H1 (cell line): ENCODE results near the gene LRCH3. TPM values are rescaled to one million over a fixed set of nuclear protein-coding genes. Genes with fewer than 3 reads are reported as not detected.
A peak's percentile ranks its signal among the peaks of the same experiment; 100 is the strongest.

ENCODE experiments used
- CTCF ChIA-PET: fragments of 300-600 bp; sonication (Branson Sonifier 250); formaldehyde crosslinking; loops from one replicate; lab custom pipeline; 2021; ENCODE audit not compliant: partially characterized antibody; lab: Charles Lee
- POLR2A ChIA-PET: fragments of 300-600 bp; sonication (Branson Sonifier 250); formaldehyde crosslinking; loops from one replicate; lab custom pipeline; 2021; ENCODE audit warnings: inconsistent platforms; ENCODE audit not compliant: partially characterized antibody; lab: Charles Lee
- DNase-seq, 2 experiments: peaks; one replicate each; pipeline versions ENCODE4 v3.0.0 to v3.0.0-alpha.2; 2010 to 2022; ENCODE audit warnings: low spot score in 2 of 2, low read depth in 1 of 2, mixed read lengths in 1 of 2
- FAIRE-seq: peaks from 2 replicates; lab custom pipeline; 2011; peaks lifted over from hg19 to GRCh38; lab: Jason Lieb, UNC
- H2AFZ ChIP-seq: 2 replicates; pipeline ENCODE4 v1.8.1; 2012; ENCODE audit warnings: low read length, inconsistent platforms
- H2AK5ac ChIP-seq: 2 replicates; pipeline ENCODE4 v1.6.1; 2013; ENCODE audit warnings: low read depth, low read length
- H2BK120ac ChIP-seq: replicated peaks from 2 replicates; pipeline ENCODE3; 2013; ENCODE audit warnings: low read depth, low read length, inconsistent platforms
- H2BK12ac ChIP-seq: 2 replicates; pipeline ENCODE4 v1.6.1; 2013; ENCODE audit warnings: low read depth, low read length
- H2BK15ac ChIP-seq: 2 replicates; pipeline ENCODE4 v1.6.1; 2013; ENCODE audit warnings: low read length
- H2BK20ac ChIP-seq: 2 replicates; pipeline ENCODE4 v1.6.1; 2013; ENCODE audit warnings: low read length
- H2BK5ac ChIP-seq: 2 replicates; pipeline ENCODE4 v1.6.1; 2013; ENCODE audit warnings: low read depth, low read length
- H3K14ac ChIP-seq: 2 replicates; pipeline ENCODE4 v1.6.1; 2013; ENCODE audit warnings: inconsistent platforms; ENCODE audit not compliant: insufficient read length
- H3K18ac ChIP-seq: 2 replicates; pipeline ENCODE4 v1.6.1; 2013; ENCODE audit warnings: low read length; ENCODE audit errors: extremely low read depth
- H3K23ac ChIP-seq: 2 replicates; pipeline ENCODE4 v1.6.1; 2013; ENCODE audit warnings: inconsistent platforms; ENCODE audit not compliant: insufficient read length
- H3K23me2 ChIP-seq: 2 replicates; pipeline ENCODE4 v1.6.1; 2013; ENCODE audit warnings: low read depth, low read length
- H3K27ac ChIP-seq: 2 replicates; pipeline ENCODE4 v1.6.1; 2011; ENCODE audit warnings: low read depth, low read length, inconsistent platforms
- H3K27me3 ChIP-seq, 4 experiments: replicated peaks in 1 of 4; 1 replicate in 1 of 4; 2 replicates in 3 of 4; pipeline versions ENCODE4 v1.6.1 to v1.8.1; 2011 to 2013; ENCODE audit warnings: low read length in 3 of 4, mild to moderate bottlenecking in 3 of 4, inconsistent platforms in 2 of 4, mixed read lengths in 2 of 4, moderate library complexity in 1 of 4; ENCODE audit not compliant: control insufficient read depth in 3 of 4, insufficient read depth in 3 of 4; ENCODE audit errors: extremely low read depth in 1 of 4
- H3K36me3 ChIP-seq, 4 experiments: 2 replicates each; pipeline versions ENCODE4 v1.6.1 to v1.8.1; 2011 to 2013; ENCODE audit warnings: mild to moderate bottlenecking in 4 of 4, low read length in 3 of 4, moderate library complexity in 2 of 4, control low read depth in 1 of 4, inconsistent platforms in 1 of 4; ENCODE audit not compliant: insufficient read depth in 4 of 4, control insufficient read depth in 2 of 4
- H3K4ac ChIP-seq: replicated peaks from 2 replicates; pipeline ENCODE3; 2013; ENCODE audit warnings: low read length, low read depth, mixed read lengths, inconsistent platforms; ENCODE audit not compliant: insufficient read length
- H3K4me1 ChIP-seq, 4 experiments: replicated peaks in 1 of 4; 1 replicate in 1 of 4; 2 replicates in 3 of 4; pipeline versions ENCODE4 v1.6.1 to v1.8.1; 2011 to 2013; ENCODE audit warnings: low read length in 3 of 4, inconsistent platforms in 2 of 4, mixed read lengths in 1 of 4; ENCODE audit not compliant: insufficient read depth in 4 of 4, control insufficient read depth in 3 of 4
- H3K4me2 ChIP-seq, 2 experiments: 2 replicates each; pipeline versions ENCODE4 v1.6.1 to v1.8.1; 2011 to 2013; ENCODE audit warnings: low read depth in 2 of 2, low read length in 2 of 2, control low read depth in 1 of 2, inconsistent platforms in 1 of 2, mild to moderate bottlenecking in 1 of 2; ENCODE audit not compliant: insufficient read depth in 1 of 2
- H3K4me3 ChIP-seq, 4 experiments: fragments of 200-600, 300-600 bp in 1 of 4; sonication (generic), shearing (Covaris generic), sonication (Bioruptor Twin) in 1 of 4; 2 replicates each; pipeline versions ENCODE4 v1.5.1 to v1.8.1; 2011 to 2016; ENCODE audit warnings: low read length in 4 of 4, low read depth in 3 of 4, control low read depth in 2 of 4, inconsistent platforms in 2 of 4, mild to moderate bottlenecking in 2 of 4, mixed read lengths in 1 of 4, moderate library complexity in 1 of 4; ENCODE audit not compliant: insufficient read depth in 2 of 4; ENCODE audit errors: extremely low read depth in 1 of 4
- H3K56ac ChIP-seq: replicated peaks from 2 replicates; pipeline ENCODE3; 2013; ENCODE audit warnings: low read depth, mild to moderate bottlenecking, mixed read lengths, low read length, inconsistent platforms; ENCODE audit not compliant: insufficient read length
- H3K79me1 ChIP-seq: 2 replicates; pipeline ENCODE4 v1.6.1; 2013; ENCODE audit warnings: low read depth, low read length, control low read depth
- H3K79me2 ChIP-seq, 2 experiments: 2 replicates each; pipeline versions ENCODE4 v1.6.1 to v1.8.1; 2012 to 2013; ENCODE audit warnings: low read length in 2 of 2, mild to moderate bottlenecking in 2 of 2, inconsistent platforms in 1 of 2; ENCODE audit not compliant: insufficient read depth in 2 of 2, control insufficient read depth in 1 of 2
- H3K9ac ChIP-seq, 4 experiments: replicated peaks in 1 of 4; 1 replicate in 1 of 4; 2 replicates in 3 of 4; pipeline versions ENCODE4 v1.6.1 to v1.8.1; 2011 to 2013; ENCODE audit warnings: low read depth in 3 of 4, low read length in 3 of 4, control low read depth in 2 of 4, mild to moderate bottlenecking in 2 of 4, moderate library complexity in 2 of 4, inconsistent platforms in 1 of 4; ENCODE audit errors: extremely low read depth in 1 of 4
- H3K9me3 ChIP-seq, 2 experiments: 2 replicates each; pipeline versions ENCODE4 v1.6.1 to v1.8.1; 2012 to 2013; ENCODE audit warnings: mild to moderate bottlenecking in 2 of 2, moderate library complexity in 2 of 2, control low read depth in 1 of 2, inconsistent platforms in 1 of 2, low read depth in 1 of 2, low read length in 1 of 2, mixed read lengths in 1 of 2; ENCODE audit not compliant: insufficient read depth in 2 of 2
- H4K20me1 ChIP-seq, 2 experiments: replicated peaks in 1 of 2; 2 replicates each; pipeline versions ENCODE3 to v1.8.1; 2011 to 2013; ENCODE audit warnings: inconsistent platforms in 2 of 2, low read length in 2 of 2, mild to moderate bottlenecking in 1 of 2; ENCODE audit not compliant: insufficient read depth in 2 of 2, control insufficient read depth in 1 of 2
- H4K5ac ChIP-seq: 2 replicates; pipeline ENCODE4 v1.6.1; 2013; ENCODE audit warnings: low read length, low read depth, mixed read lengths, inconsistent platforms; ENCODE audit not compliant: insufficient read length
- H4K8ac ChIP-seq: 2 replicates; pipeline ENCODE4 v1.8.0; 2013; ENCODE audit warnings: mild to moderate bottlenecking, moderate library complexity, low read length, inconsistent platforms; ENCODE audit not compliant: insufficient read depth; ENCODE audit errors: extremely low read depth
- H4K91ac ChIP-seq: replicated peaks from 2 replicates; pipeline ENCODE3; 2013; ENCODE audit warnings: low read length, mixed read lengths, inconsistent platforms; ENCODE audit not compliant: insufficient read length
- EP300 ChIP-seq, 2 experiments: IDR thresholded peaks; 1 replicate in 1 of 2; 2 replicates in 1 of 2; pipeline ENCODE4 v1.6.1; 2011 to 2012; ENCODE audit warnings: low read depth in 2 of 2, low read length in 2 of 2, mild to moderate bottlenecking in 2 of 2, borderline replicate concordance in 1 of 2, inconsistent platforms in 1 of 2, moderate library complexity in 1 of 2
- WGBS, 2 experiments: shearing (Covaris generic) in 1 of 2; methylation state at CpG; one replicate each; pipeline versions ENCODE4 v1.1.6 to v1.1.7; 2013 to 2015; ENCODE audit warnings: low lambda C conversion rate in 2 of 2, mixed read lengths in 2 of 2, inconsistent platforms in 1 of 2, low coverage in 1 of 2, missing lambda C conversion rate in 1 of 2; ENCODE audit not compliant: insufficient replicate concordance in 2 of 2, insufficient coverage in 1 of 2, insufficient read length in 1 of 2; ENCODE audit errors: extremely low coverage in 1 of 2, missing lambda C conversion rate in 1 of 2; 5-methylcytosine and 5-hydroxymethylcytosine counted together
- polyA plus RNA-seq, 7 experiments: library from polyadenylated mRNA; depleted of rRNA in 3 of 7; stranded (reverse) in 5 of 7; unstranded in 2 of 7; fragments of >200 nt in 5 of 7; fragments of 200-250 nt in 2 of 7; gene quantifications; 1 replicate in 5 of 7; 2 replicates in 1 of 7; 4 replicates in 1 of 7; pipeline versions ENCODE4 v1.2.1 to v1.2.3, GENCODE V29; 2011 to 2013; ENCODE audit warnings: missing spikeins in 2 of 7, mixed read lengths in 2 of 7
- total RNA-seq: library from RNA; stranded (reverse); fragmentation: NEBNext Ultra II Directional; extraction: Animal tissue kit (Norgen Biotek cat#: 25700); gene quantifications from 2 replicates; pipeline ENCODE4 v1.2.1, GENCODE V29; 2021

LRCH3 gene
- total and polyA plus RNA-seq, 2 of the 8 experiments (the other 6 are each of a cell fraction or from before 2014, with no cell fraction given), result 58.4 to 66.0 TPM

GRCh38 chr3:197790033-197790432, 1.0 kb upstream of the LRCH3 start:
- CTCF ChIA-PET, result interaction anchor here (1.4 to 1.9 kb wide), 2 partner anchors 12 to 13 kb away, joined by 5 read pairs; no protein-coding TSS in a partner anchor
- Histone ChIP-seq H3K14ac (no peak overlapping the region), H3K23me2 (no peaks in the 10 kb centered on the region)

More at GRCh38 chr3:197790033-197790432, 1.0 kb upstream of the LRCH3 start:
- Histone ChIP-seq H3K79me2 (peaks cover 2 to 33% of the 10 kb centered on the region in 2 experiments), H2BK20ac (no peak overlapping the region), H4K5ac (no peak overlapping the region), H2BK12ac (no peak overlapping the region), H2AK5ac (no peak overlapping the region), H3K79me1 (no peaks in the 10 kb centered on the region), H3K4me2 (peak overlapping the region in 1 of 2 experiments; percentile 89; a peak in 2 of 4 replicates), H3K23ac (no peak overlapping the region), H3K27me3 (no peaks in the 10 kb centered on the region), H3K4me1 (no peaks in the 10 kb centered on the region), H2BK5ac (no peak overlapping the region), H3K4me3 (peak overlapping the region in 1 of 4 experiments; percentile 98; a peak in 4 of 8 replicates), H3K36me3 (no peaks in the 10 kb centered on the region), H4K8ac (no peak overlapping the region), H4K91ac (no peak overlapping the region), H3K18ac (no peak overlapping the region), H2AFZ (no peak overlapping the region), H2BK120ac (no peak overlapping the region), H3K9me3 (no peaks in the 10 kb centered on the region), H2BK15ac (no peak overlapping the region), H3K56ac (no peak overlapping the region), H4K20me1 (peaks cover 0 to under 1% of the 10 kb centered on the region in 2 experiments), H3K9ac (no peak overlapping the region), H3K4ac (no peak overlapping the region), H3K27ac (no peak overlapping the region)
- POLR2A ChIA-PET, result interaction anchor here (0.5 to 0.6 kb wide), 2 partner anchors 14 to 19 kb away, joined by 3 read pairs; no protein-coding TSS in a partner anchor
- no peak for DNase-seq
- no peak for TF ChIP-seq EP300 (IDR thresholded peaks at IDR 0.05; ENCODE audit: borderline replicate concordance in 1 of 2, low read depth in 2 of 2, low read length in 2 of 2)
- 87% methylated on average over 1 of the region's 1 CpG; no CpG with 5 or more reads in 1 of the 2 experiments for WGBS, 2 experiments
- FAIRE-seq, result no peak
